C4-2B (cell line): Measurements from ENCODE around the gene EVC.

Experiments
- ZFX ChIP-seq: fragments of 450-650 bp; IDR thresholded peaks from 2 replicates; pipeline ENCODE4 v1.6.1; 2017
- TF ChIP-seq, protein P1 (sequence below): fragments of 450-650 bp; conservative IDR thresholded peaks from 2 replicates; pipeline ENCODE4 v1.5.1; 2017; ENCODE audit warnings: mild to moderate bottlenecking

DNA sequence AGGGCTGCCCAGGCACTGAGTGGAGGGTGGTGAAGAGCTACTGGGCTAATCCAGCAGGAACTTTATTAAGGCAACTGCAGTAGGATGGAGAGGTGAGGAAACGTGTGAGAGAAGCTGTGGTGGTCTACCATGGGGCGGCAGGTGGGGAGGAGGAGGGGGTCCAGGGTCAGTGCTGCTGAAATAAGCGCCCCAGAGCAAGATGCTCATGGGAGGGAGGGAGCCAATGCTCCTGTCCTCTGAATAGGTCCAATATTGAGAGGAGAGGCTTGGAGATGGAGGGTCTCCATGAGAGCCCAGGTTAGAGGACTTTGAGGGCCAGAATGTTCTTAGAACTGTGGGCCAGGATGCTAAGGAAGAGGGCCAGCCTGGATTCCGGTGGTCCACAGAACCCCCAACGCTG lies 35.2 kb downstream of the EVC start:
- TF ChIP-seq, protein P1, sequence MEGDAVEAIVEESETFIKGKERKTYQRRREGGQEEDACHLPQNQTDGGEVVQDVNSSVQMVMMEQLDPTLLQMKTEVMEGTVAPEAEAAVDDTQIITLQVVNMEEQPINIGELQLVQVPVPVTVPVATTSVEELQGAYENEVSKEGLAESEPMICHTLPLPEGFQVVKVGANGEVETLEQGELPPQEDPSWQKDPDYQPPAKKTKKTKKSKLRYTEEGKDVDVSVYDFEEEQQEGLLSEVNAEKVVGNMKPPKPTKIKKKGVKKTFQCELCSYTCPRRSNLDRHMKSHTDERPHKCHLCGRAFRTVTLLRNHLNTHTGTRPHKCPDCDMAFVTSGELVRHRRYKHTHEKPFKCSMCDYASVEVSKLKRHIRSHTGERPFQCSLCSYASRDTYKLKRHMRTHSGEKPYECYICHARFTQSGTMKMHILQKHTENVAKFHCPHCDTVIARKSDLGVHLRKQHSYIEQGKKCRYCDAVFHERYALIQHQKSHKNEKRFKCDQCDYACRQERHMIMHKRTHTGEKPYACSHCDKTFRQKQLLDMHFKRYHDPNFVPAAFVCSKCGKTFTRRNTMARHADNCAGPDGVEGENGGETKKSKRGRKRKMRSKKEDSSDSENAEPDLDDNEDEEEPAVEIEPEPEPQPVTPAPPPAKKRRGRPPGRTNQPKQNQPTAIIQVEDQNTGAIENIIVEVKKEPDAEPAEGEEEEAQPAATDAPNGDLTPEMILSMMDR = no peak
- no peak for TF ChIP-seq ZFX
